HG02981 (cell line): Measurements from ENCODE around the gene ZDHHC3.
"Not testable (repeated sequence)": the region's sequence is repeated elsewhere in the genome, so short reads cannot be mapped to it uniquely, and the experiment has no call there.

Experiments
- ATAC-seq: cut with Tn5 transposase; IDR thresholded peaks from one replicate; pipeline ENCODE4 v1.9.1; 2021; ENCODE audit warnings: mild to moderate bottlenecking, moderate library complexity; ENCODE audit not compliant: unreplicated experiment

The ZDHHC3 gene

DNA sequence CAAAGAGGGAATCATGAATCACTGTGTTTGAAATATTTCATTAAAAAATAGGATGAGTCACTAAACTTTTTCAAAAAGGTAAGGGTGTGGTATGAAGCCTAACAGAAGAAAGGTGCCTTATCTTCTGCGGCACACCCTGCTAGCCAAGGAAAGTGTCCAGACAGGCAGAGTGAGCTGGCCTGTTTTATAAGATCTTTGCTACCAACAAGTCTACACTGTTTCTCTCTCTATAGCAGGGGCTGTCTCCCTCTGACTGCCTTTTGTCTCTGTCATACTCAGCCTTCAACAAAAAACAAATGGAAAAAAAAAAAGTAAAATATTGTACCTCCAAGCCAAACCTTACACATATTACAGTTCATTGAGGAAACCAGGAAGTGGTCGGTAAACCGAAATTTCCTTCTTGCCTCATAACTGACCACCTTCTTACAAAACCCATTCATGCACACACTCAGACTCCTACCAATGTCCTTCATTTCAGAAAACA, 9.1 kb downstream of the ZDHHC3 start:
- no peak for ATAC-seq

DNA sequence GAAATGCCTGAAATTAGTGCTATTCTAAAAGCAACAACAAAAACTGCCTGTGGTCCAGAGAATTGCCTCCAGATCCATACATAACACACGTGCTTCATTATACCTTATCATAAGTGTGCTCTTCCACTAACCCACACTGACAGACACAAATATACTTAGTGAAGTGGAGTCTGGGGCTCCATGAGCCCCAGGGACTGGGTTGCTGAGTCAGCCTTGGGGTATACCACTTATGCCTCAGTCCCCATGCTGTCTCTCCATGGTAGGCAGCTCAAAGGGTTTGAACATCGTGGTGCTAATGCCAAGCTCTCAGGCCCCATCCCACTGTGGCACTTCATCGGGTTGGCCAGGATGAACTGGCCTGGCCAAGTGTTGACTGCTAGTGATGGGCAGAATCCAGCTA, 10.8 kb downstream of the ZDHHC3 start:
- ATAC-seq, result no peak

DNA sequence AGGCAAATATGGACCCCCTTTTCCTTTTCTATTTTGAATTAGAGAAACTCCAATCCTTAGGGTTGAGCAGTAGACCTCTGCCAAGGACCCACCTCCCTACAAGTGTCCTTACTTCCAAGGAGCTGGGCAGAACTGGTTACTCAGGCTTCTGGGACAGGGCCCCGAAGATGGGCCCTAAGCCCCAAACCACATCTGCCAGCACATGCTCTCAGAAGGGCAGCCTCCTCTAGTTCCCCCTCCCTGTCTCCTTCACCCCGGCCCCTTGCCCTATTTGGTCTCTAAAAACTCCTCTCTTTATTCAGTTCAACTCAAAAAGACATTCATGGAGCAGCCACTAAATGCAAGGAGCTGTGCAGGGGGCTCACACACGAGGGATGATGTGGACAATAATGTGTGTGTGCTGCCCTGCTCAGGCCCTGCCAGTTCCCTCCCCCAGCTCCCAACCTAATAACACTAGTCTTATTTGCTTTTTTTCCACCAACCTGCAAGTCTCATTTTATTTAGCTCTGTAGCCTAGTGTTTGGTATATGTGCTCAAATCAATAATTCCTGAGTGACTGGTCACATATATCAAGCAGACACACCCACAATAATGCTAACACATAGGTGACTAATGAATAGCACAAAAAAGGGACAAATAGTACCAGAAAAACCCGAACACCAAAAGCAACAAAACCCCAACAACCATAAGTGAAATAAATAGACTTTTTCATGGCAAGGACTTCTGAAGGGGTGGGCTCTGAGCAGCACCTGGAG, 12.2 kb downstream of the ZDHHC3 start:
- ATAC-seq, result no peak

DNA sequence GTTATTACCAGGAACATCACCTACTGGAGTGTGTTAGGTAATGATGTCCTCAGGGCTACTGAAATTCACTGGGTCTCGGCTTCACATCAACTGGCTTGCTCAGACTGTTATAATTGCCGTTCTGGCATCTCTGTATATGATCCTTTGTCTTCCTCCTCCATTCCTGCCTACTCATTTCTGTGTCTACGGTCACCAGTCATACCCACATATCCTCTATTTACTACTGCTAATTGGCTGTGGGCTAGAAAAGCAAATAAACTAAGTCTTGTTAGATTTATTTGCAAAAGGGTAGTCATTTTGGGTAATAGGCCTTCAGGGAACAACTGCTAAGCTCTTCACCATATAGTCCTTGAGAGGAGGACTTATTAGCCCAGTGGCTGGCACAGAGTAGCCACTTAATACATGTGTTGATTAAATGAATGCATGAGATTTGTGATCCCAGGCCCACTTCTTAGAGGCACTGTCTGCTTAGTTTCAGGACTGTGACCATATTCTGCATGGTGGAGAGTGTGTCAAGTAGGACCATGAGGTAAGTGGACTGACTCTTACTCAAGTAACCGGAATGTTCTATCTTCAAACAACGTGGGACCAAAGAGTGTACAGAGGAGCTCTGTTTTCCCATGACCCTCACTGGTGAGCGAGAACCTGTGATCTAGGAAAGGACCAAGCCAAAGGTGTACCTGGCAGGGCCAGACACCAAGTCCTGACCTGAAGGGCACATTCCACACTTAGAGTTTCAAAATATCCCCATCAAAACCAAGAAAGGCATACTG, 13.2 kb downstream of the ZDHHC3 start:
- no peak for ATAC-seq

GRCh38 chr3:44961888-44962287, 14.1 kb downstream of the ZDHHC3 start:
- no peak for ATAC-seq

- no peak for ATAC-seq
Measured at GRCh38 chr3:44960387-44961026, 15.5 kb downstream of the ZDHHC3 start.

DNA sequence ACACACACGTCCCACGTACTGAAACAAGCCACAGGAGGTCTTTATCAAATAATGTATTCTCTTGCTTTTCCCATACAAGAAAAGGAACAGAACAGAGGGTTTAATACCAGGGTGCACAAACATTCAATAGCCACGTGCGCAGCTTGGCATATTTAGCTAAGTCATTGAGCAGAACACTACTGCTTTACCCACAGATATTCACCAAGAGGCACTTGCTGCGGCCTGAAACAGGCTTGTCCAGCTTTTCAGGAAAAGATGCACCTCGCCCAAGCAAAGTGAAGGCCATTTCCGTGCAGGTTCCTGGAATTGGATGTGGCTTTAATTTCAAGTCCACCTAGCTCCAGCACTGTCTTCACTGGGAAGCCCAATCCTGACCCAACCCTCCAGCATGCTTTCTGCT, 17.6 kb downstream of the ZDHHC3 start:
- ATAC-seq, result no peak

DNA sequence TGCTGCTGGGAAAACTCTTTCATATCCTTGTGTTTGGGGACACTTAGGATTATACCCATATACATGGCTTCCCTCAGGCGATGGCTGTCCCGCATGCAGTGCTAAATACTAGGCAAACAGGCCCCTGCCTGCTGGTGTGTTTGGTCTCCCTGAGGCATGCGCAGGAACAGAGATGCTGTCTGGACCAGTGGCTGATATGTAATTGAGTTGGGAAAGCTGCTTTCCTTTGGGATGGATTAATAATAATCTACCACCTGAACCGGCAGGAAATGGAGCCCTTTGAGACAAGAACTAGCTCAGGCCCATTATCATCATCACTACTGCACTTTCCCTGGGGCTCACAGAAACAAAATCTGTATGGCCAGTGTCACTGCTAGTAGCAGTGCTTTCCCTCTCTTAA, 18.0 kb downstream of the ZDHHC3 start:
- no peak for ATAC-seq

DNA sequence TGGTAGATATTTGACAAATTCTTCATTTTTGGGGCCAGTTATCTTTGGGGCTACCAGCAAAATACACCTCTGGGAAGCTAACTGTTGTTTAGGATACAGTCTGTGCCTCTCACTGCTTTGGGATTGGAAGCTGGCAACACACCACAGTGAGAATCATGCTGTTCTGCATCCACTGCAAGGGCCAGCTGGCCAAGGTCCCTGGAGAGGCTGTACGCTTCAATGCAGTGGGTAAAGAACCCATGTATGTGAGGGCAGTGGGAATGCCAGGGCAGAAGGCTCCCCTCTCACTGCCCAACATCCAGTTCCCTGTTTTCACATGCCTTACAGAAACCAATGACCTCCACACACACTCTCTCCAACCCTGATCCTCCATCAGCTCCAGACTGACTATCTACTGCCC, 20.1 kb downstream of the ZDHHC3 start:
- no peak for ATAC-seq

DNA sequence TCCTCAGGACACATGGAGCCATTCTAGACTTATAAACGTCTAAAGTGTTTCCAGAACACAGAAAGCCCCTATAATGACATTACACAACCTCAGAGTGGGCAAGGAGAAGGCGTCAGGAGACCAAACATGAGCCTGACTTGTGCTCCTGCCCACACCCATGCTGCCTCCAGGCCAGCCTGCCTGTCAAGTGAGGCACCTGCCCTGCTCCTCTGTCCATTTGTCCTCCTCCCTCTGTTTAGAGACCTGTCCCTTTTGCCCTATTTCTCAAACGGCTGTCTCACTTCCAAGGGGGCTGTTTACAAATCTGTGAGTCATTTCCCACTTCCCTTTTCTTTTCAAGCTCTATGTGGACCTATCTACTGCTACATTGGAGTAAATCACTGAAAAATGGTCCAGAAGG, 21.0 kb downstream of the ZDHHC3 start:
- ATAC-seq, result no peak

GRCh38 chr3:44954304-44954703, 21.7 kb downstream of the ZDHHC3 start:
- ATAC-seq, result no peak

DNA sequence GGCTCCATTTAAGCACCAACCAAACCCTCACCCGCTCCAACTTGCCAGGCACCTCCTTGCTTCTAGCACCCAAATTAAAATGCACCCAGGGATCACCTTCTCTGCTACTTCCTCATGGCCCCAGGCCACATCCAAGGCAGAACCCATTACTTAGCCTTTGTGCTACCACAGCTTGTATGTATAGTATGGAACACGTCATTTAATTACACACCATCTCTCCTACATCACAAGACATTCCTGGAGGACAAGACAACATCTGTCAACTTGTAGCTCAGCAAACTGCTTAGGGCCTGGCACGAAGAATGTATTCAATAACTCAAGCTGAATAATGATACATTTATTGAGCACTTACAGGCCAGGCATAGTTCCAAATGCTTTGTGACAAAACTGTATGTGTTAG, 23.3 kb downstream of the ZDHHC3 start:
- no peak for ATAC-seq

GRCh38 chr3:44950275-44950734, 25.7 kb downstream of the ZDHHC3 start:
- ATAC-seq, result no peak

- ATAC-seq, result not testable (repeated sequence)
Measured at GRCh38 chr3:44949770-44950169, 26.2 kb downstream of the ZDHHC3 start.

- ATAC-seq, result no peak
Measured at GRCh38 chr3:44948239-44948638, 27.7 kb downstream of the ZDHHC3 start.

DNA sequence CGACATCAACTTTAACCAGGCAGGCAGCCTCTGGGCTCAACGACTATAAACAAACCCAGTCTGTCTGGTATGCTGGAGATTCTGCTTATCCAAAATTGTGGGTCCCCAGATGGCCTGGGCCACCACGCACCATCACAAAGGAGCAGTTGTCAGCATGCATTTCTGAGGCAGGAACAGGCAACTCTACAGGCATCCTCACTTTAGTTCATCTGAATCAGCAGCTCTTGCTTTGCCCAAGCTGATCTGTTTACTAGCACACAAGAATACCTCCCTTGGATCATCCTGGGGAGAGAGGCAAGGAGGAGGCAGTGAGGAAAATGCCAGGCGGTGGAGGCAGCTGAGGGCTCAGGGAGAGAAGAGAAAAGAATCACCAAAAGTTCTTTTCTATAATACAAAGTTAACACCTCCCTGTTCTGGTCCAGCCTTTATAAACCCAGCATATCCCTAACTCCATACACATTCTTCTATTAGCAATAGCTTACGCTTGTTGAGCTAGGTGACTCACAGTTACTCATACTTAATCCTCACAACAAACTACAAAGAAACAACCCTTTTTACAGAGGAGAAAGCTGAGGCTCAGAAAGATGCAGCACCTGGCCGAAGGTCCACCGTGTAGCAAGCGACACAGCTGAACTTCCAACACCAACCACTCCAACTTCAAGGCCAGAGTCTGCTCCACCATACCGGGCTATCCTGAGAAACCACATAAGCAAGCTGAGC, 33.6 kb downstream of the ZDHHC3 start:
- no peak for ATAC-seq

DNA sequence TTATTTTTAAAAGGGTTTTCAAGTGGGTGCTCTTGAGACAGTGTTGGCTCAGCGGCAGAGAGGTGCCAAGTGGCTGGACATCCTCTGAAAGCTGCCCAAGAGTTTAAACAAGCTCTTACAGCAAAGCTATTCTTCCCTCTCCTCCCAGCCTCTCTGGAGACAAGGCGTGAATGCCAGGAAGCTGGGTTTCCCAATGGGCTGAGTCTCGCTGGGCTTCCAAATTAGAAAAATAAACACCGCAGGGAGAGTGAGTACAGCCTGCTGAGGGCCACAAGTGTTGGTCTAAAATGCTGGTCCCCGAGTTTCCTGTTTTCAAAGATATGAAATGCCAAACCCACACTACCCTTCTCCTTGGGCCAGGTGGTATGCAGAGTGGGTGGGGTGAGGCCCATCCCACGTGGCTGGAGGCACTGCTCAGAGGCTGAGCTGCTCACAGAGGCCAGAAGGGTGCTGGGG, 36.4 kb downstream of the ZDHHC3 start:
- no peak for ATAC-seq

GRCh38 chr3:44932986-44933944, 42.7 kb downstream of the ZDHHC3 start:
- ATAC-seq, result no peak

DNA sequence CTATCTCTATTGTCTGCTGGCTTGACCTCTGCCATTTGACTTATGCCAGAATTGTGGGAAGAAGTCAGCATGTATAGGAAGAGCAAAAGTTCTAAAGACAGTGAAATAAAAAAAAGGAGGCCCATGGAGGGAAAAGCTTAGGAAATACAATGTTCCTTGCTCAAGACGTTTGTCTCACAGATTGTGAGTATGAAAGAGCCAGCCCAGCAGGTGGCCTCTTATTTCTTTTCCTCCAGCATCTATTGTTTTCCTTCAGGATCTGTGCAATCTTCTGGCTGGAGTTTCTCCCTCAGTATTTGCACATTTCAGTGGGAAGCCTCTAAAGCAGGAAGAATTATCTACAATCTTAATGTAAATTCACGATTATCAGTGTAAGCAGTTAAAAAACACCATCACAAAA, 43.7 kb downstream of the ZDHHC3 start:
- no peak for ATAC-seq

DNA sequence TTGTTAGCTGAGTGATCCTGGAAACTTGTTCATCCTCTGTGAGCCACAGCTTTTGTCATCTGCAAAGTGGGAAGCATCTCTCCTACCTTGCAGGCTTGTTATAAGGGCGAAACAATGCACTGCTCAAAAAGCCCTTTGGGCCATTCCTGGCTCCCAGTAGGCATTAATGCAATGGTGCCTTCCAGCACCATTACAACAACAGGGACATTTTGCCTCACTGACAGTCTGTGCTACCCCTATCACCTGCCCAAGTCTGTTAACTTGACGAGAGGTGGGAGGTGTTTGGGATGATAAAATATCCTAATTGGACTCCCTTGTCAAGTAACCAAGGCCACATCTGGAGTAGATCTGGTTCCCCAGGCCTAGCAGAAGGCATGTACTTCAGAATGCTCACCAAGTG, 44.2 kb downstream of the ZDHHC3 start:
- ATAC-seq, result no peak
